HUES6 (cell line): Measurements from ENCODE around the gene HIRIP3.
"Not testable (repeated sequence)": the region's sequence is repeated elsewhere in the genome, so short reads cannot be mapped to it uniquely, and the experiment has no call there.

Experiments used
- H3K27ac ChIP-seq: 2 replicates; pipeline ENCODE4 v1.7.0; 2013; ENCODE audit warnings: low read depth, mild to moderate bottlenecking, low read length, inconsistent platforms
- H3K27me3 ChIP-seq: 2 replicates; pipeline ENCODE4 v1.6.1; 2013; ENCODE audit warnings: low read length; ENCODE audit not compliant: control insufficient read depth, insufficient read depth
- H3K36me3 ChIP-seq: 2 replicates; pipeline ENCODE4 v1.6.1; 2013; ENCODE audit warnings: low read length; ENCODE audit not compliant: control insufficient read depth, insufficient read depth
- H3K4me1 ChIP-seq: 2 replicates; pipeline ENCODE4 v1.6.1; 2013; ENCODE audit warnings: low read length; ENCODE audit not compliant: control insufficient read depth, insufficient read depth
- H3K4me3 ChIP-seq: 2 replicates; pipeline ENCODE4 v1.5.1; 2013; ENCODE audit warnings: low read depth, low read length
- H3K9ac ChIP-seq: one replicate; pipeline ENCODE4 v1.6.1; 2013; ENCODE audit warnings: mild to moderate bottlenecking, low read length
- H3K9me3 ChIP-seq: 2 replicates; pipeline ENCODE4 v1.6.1; 2013; ENCODE audit warnings: low read depth, low read length; ENCODE audit not compliant: control insufficient read depth, insufficient read depth

Gene HIRIP3

DNA sequence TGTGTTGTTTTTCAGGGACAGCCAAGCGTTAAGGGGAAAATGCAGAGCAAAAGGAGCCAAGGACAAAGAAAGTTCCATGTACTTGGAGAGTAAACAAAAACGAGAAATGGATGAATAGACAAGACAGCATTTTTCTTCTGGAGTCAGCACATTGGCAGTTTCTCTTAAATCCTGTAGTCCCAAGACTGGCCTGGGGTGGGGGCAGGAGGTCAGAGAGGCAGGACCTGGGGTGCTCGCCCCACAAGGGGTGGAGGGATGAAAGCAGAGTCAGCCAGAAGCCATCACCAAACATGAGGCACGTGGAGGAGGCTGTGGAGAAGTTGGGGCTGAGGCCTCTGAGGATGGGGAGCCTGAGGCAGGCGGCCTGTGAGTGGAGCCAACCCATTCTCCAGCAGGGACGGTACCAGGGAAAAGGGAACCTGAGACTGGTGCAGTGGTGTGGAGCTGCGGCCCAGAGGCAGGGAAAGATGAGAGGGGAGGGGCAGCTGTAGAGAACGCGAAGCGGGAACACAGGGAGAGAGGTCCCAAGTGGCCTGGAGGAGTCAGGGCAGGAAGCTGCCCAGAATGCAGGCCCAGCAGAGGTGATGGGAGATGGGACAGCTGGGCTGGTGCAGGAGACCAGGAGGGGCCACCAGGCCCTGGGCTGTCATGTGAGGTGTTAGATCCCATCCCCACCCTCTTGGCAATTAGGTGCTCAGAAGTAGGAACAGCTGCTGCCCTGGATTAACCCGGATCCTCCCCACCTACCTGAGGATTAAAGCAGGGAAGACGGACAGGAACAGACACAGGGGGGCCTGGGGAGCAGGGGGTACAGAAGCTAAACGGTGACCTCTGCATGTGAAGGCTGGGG is 32.4 kb upstream of the HIRIP3 start:
- Histone ChIP-seq H3K9ac (no peak overlapping the region), H3K27me3 (peaks cover 51% of the 10 kb centered on the region), H3K4me3 (no peak overlapping the region), H3K27ac (no peak overlapping the region), H3K4me1 (peaks cover 28% of the 10 kb centered on the region), H3K36me3 (no peaks in the 10 kb centered on the region), H3K9me3 (no peaks in the 10 kb centered on the region)

DNA sequence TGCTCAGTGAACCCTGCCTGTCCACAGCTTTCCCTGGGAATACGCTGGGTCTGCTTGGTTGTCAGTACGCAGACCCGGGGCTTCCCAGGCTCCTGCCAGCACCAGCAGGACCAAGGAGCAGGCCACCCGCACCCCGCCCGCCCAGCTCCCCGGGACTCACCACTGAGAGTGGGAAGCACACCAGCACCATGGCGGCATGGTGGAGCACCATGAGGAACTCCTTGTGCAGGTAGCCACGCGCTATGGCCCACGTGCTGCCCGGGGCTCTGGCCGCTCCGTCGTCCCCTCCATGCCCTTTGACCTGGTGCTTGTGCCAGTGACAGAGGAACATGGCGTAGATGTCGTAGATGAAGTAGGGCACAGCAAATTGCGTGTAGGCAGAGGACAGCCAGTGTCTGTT is 31.0 kb upstream of the HIRIP3 start:
- Histone ChIP-seq H3K9ac (no peak overlapping the region), H3K27ac (no peak overlapping the region), H3K4me3 (no peak overlapping the region), H3K27me3 (peaks cover 41% of the 10 kb centered on the region), H3K4me1 (peaks cover 22% of the 10 kb centered on the region), H3K9me3 (no peaks in the 10 kb centered on the region), H3K36me3 (no peaks in the 10 kb centered on the region)

DNA sequence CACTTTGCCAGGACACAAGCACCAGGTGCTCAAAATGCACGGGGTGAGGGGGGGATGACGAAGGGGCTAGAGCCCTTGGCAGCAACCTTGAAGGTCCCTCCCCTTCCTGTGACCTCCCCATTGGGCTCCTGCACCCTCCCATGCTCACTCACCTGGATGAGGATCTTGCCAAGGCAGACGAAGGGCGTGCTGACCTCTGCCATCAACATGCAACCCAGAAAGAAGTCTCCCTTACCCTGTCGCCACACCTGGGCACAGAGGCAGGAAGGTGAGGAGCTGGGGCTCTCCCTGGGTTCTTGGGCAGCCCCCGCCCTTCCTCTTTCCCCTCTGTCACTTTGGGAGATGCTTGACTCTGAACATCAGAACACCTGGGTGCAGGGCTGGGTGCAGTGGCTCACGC is 30.2 kb upstream of the HIRIP3 start:
- H3K9me3 ChIP-seq = no peaks in the 10 kb centered on the region
- no peak overlapping the region for H3K27ac ChIP-seq
- H3K36me3 ChIP-seq = no peaks in the 10 kb centered on the region
- no peak overlapping the region for H3K9ac ChIP-seq
- peaks cover 37% of the 10 kb centered on the region for H3K27me3 ChIP-seq
- no peak overlapping the region for H3K4me3 ChIP-seq
- peaks cover 20% of the 10 kb centered on the region for H3K4me1 ChIP-seq

DNA sequence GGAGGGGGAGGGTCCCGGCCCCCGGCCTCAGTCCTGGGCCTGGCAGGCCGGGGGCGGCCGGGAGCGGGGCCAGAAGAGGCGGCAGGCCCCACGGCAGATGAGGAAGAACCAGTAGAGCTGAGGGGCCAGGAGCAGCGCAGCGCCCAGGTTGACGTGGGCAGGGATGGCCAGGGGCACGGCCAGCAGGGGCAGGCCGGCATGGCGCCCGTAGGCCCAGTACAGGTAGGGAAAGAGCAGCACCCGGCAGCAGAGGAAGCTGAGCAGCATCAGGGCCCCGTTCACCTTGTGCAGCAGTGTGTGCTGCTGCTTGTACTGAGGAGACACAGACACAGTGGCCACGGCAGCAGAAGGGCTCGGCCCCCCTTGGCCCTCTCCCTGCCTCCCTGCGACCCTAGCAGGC is 29.7 kb upstream of the HIRIP3 start:
- no peaks in the 10 kb centered on the region for H3K9me3 ChIP-seq
- H3K4me3 ChIP-seq = no peak overlapping the region
- peaks cover 18% of the 10 kb centered on the region for H3K4me1 ChIP-seq
- no peak overlapping the region for H3K27ac ChIP-seq
- peaks cover 33% of the 10 kb centered on the region for H3K27me3 ChIP-seq
- no peak overlapping the region for H3K9ac ChIP-seq
- H3K36me3 ChIP-seq = no peaks in the 10 kb centered on the region

DNA sequence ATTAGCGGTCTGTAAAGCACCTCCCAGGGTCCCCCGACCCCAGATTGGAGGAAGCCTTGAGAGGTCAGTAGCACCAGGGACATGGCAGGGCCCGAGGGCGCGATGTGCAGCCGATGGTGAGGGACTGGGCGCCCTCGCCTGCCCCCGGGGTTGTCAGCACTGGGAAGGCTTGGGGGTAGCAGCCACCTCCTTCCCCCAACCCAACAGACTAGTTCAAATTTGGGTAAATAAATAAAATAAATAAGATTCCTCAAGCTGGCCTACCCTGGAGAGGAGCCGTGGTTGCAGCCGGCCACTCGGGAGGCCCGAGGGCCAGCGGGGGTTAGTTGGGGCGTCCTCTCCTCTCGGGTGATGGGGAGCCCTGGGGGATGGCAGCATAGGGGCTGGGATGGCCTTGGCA is 29.0 kb upstream of the HIRIP3 start:
- peaks cover 12% of the 10 kb centered on the region for H3K4me1 ChIP-seq
- H3K9me3 ChIP-seq = no peaks in the 10 kb centered on the region
- H3K4me3 ChIP-seq = no peak overlapping the region
- peaks cover 26% of the 10 kb centered on the region for H3K27me3 ChIP-seq
- no peaks in the 10 kb centered on the region for H3K36me3 ChIP-seq
- no peak overlapping the region for H3K9ac ChIP-seq
- H3K27ac ChIP-seq = no peak overlapping the region

DNA sequence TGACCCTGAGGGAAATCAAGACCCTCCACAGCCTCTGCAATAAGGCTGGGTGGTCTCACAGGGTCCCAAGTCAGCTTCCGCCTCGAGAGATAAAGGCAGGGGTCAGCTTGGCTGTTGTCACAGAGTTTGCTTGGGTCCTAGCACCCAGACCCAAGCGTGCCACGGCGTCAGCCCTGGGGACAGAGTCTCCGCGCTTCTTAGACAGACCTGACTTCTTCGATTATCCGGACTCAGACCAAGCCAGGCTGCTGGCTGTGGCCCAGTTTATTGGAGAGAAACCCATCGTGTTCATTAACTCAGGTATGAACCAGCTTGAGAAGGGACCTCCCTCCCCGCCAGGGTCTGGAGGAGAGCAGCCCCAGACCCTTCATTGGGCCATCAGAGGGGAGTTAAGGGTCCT is 28.2 kb upstream of the HIRIP3 start:
- Histone ChIP-seq H3K9me3 (no peaks in the 10 kb centered on the region), H3K27me3 (peaks cover 18% of the 10 kb centered on the region; the same call in 1 of the 2 replicates), H3K4me3 (no peak overlapping the region), H3K27ac (no peak overlapping the region), H3K36me3 (no peaks in the 10 kb centered on the region), H3K4me1 (peaks cover 8% of the 10 kb centered on the region; the same call in 1 of the 2 replicates), H3K9ac (no peak overlapping the region)

DNA sequence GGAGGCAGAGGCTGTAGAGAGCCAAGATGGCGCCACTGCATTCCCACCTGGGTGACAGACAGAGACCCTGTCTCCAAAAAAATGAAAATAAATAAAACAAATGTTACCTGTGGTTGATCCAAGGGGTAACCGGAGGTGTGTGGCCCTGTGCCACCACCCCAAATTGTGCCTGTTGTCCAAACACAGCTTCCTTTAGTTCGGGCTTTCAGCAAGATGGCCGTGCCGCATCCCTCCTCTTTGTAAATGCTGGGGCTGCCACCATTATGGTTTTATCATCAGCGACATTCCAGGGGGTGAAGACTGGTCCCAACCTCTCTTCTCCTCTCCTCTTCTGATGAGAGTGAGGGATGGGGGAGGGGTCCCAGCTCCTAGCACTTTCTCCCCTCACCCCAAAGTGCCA is 27.5 kb upstream of the HIRIP3 start, which contains the start of gene C16orf92:
C16orf92 (plus strand) TSS at position 312 of the 400 bp plus-strand sequence. CDS start 143 bp downstream, outside the sequence.
- Histone ChIP-seq H3K9me3 (no peaks in the 10 kb centered on the region), H3K36me3 (no peaks in the 10 kb centered on the region), H3K4me1 (peaks cover 3% of the 10 kb centered on the region; the same call in 1 of the 2 replicates), H3K27ac (no peak within 1 kb of the TSS), H3K27me3 (peaks cover 18% of the 10 kb centered on the region; the same call in 1 of the 2 replicates), H3K9ac (no peak within 1 kb of the TSS), H3K4me3 (no peak within 1 kb of the TSS)

DNA sequence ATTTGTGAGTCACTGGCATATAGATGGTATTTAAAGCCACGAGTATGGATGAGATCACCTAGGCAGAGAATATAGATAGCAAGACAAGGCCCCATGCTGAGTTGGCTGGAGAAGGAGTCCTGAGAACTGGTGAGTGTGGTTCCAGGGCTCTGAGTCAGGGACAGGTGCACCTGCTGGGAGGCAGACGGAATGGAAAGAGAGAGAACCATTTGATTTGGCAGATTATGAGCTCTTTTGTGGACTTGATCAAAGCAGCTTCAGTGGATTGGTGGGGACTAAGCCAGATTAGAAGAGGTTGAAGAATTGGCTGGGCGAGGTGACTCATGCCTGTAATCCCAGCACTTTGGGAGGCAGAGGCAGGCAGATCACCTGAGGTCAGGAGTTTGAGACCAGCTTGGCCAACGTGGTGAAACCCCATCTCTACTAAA is 23.3 kb upstream of the HIRIP3 start:
- H3K4me3 ChIP-seq = no peak overlapping the region
- H3K9ac ChIP-seq = no peak overlapping the region
- no peaks in the 10 kb centered on the region for H3K9me3 ChIP-seq
- no peaks in the 10 kb centered on the region for H3K36me3 ChIP-seq
- H3K27me3 ChIP-seq = no peaks in the 10 kb centered on the region; the same call in 1 of the 2 replicates
- no peaks in the 10 kb centered on the region for H3K4me1 ChIP-seq
- H3K27ac ChIP-seq = no peak overlapping the region

DNA sequence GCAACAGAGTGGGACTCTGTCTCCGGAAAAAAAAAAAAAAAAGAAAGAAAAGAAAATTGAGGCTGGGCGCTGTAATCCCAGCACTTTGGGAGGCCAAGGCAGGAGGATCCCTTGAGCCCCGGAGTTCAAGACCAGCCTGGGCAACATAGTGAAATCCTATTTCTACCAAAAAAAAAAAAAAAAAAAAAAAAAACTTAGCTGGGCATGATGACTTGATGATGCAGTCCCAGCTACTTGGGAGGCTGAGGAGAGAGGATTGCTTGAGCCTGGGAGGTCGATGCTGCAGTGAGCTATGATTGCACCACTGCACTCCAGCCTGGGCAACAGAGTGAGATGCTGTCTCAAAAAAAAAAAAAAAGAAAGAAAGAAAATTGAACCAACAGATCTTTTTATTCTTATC is 22.5 kb upstream of the HIRIP3 start:
- not testable (repeated sequence) for H3K27ac ChIP-seq

DNA sequence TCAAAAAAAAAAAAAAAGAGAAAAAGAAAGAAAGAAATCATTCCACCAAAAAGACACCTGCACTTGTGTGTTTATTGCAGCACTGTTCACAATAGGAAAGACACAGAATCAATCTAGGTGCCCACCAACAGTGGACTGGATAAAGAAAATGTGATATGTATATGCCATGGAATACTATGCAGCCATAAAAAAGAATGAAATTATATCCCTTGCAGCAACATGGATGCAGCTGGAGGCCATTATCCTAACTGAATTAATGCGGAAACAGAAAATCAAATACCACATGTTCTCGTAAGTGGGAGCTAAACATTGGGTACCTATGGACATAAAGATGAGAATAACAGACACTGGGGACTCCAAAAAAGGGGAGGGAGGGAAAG is 21.9 kb upstream of the HIRIP3 start:
- Histone ChIP-seq H3K27ac (no peak overlapping the region), H3K4me3 (no peak overlapping the region), H3K9me3 (no peaks in the 10 kb centered on the region), H3K27me3 (peaks cover 7% of the 10 kb centered on the region), H3K9ac (no peak overlapping the region), H3K4me1 (peaks cover under 1% of the 10 kb centered on the region; the same call in 1 of the 2 replicates), H3K36me3 (no peaks in the 10 kb centered on the region)

More for the DNA sequence above, 22.5 kb upstream of the HIRIP3 start:
- not testable (repeated sequence) for H3K36me3 ChIP-seq, H3K4me1 ChIP-seq, H3K27me3 ChIP-seq, H3K9me3 ChIP-seq, H3K9ac ChIP-seq, H3K4me3 ChIP-seq

DNA sequence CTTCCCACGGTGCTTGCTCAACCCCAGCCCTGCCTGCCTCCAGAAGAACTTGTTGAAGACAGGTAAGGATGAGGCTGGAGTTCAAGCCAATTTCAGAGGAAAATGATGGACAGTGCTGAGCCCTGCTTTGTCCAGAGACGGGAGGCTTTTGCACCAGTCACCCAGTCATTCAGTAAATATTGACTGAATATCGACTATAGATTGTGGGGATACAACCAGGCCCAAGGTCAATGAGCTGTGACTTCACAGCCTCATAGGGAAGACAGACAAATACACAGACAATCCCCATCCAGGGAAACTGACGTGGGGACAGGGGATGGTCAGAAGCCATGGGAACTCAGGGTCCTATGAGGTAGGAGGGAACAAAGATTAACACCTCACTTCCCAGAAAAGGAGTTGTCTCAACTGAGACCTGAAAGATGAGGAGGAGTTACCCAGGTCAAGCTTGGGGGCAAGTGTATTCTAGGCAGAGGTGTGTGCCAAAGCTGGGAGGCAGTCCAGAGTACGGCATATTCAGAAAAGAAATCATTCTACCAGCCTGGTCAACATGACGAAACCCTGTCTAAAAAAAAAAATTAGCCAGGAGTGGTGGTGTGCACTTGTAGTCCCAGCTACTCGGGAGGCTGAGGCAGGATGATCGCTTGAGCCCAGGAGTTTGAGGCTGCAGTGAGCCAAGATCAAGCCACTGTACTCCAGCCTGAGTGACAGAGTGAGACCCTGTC is 21.3 kb upstream of the HIRIP3 start:
- H3K4me1 ChIP-seq = peaks cover 6% of the 10 kb centered on the region
- H3K36me3 ChIP-seq = no peaks in the 10 kb centered on the region

More for the DNA sequence above, 21.3 kb upstream of the HIRIP3 start:
- Histone ChIP-seq H3K9ac (no peak overlapping the region), H3K27me3 (peaks cover 12% of the 10 kb centered on the region), H3K4me3 (no peak overlapping the region), H3K9me3 (no peaks in the 10 kb centered on the region), H3K27ac (no peak overlapping the region)
